ENCODE measurements around the gene WDR45. TPM values are rescaled to one million over a fixed set of nuclear protein-coding genes. Genes with fewer than 3 reads are reported as not detected.
A peak's percentile ranks its signal among the peaks of the same experiment; 100 is the strongest.

The WDR45 gene
- total and polyA plus RNA-seq, 10 of the 15 experiments (the other 5 are each of a cell fraction or from before 2014, with no cell fraction given) = 5.9 to 30.9 (median 20.6) TPM

GRCh38 chrX:49079489-49080428 is at the start of gene WDR45 (continued):
- TF ChIP-seq ZBTB40 (IDR thresholded peaks at IDR 0.05; ENCODE audit: borderline replicate concordance) (peak; percentile 86), IKZF1 (conservative IDR thresholded peaks at IDR 0.05) (peak; percentile 40), CREM (IDR thresholded peaks at IDR 0.05; ENCODE audit: low read depth) (peak; percentile 44; the same call in 1 of the 2 replicates), EED (IDR thresholded peaks at IDR 0.05; ENCODE audit: low read depth) (peak; percentile 9; the same call in 1 of the 2 replicates), GATAD2B (conservative IDR thresholded peaks at IDR 0.05; ENCODE audit: low read depth) (0 out of 2 replicates have a peak, but pooled peaks have one; percentile 28), POU2F2 (IDR thresholded peaks at IDR 0.05; ENCODE audit: borderline replicate concordance, low read depth, low read length) (no peak; the same call in 2 of the 3 replicates), MLLT1 (IDR thresholded peaks at IDR 0.05) (no peak; the same call in 1 of the 2 replicates), CHD2 (IDR thresholded peaks at IDR 0.05; ENCODE audit: borderline replicate concordance, low read depth, low read length) (peak; percentile 46; the same call in 1 of the 2 replicates), MXI1 (IDR thresholded peaks at IDR 0.05; ENCODE audit: low read depth, low read length) (0 out of 2 replicates have a peak, but pooled peaks have one; percentile 47), DPF2 (IDR thresholded peaks at IDR 0.05) (0 out of 2 replicates have a peak, but pooled peaks have one; percentile 25), SKIL (IDR thresholded peaks at IDR 0.05; ENCODE audit: low read depth, poor library complexity, severe bottlenecking) (no peak), RB1 (IDR thresholded peaks at IDR 0.05; ENCODE audit: borderline replicate concordance) (0 out of 2 replicates have a peak, but pooled peaks have one; percentile 28), BRCA1 (IDR thresholded peaks at IDR 0.05; ENCODE audit: low read depth, low read length) (no peak), POLR2A (IDR thresholded peaks at IDR 0.05; ENCODE audit: low read depth, low read length) (peak; percentile 83)
- TF ChIP-seq, protein P1, sequence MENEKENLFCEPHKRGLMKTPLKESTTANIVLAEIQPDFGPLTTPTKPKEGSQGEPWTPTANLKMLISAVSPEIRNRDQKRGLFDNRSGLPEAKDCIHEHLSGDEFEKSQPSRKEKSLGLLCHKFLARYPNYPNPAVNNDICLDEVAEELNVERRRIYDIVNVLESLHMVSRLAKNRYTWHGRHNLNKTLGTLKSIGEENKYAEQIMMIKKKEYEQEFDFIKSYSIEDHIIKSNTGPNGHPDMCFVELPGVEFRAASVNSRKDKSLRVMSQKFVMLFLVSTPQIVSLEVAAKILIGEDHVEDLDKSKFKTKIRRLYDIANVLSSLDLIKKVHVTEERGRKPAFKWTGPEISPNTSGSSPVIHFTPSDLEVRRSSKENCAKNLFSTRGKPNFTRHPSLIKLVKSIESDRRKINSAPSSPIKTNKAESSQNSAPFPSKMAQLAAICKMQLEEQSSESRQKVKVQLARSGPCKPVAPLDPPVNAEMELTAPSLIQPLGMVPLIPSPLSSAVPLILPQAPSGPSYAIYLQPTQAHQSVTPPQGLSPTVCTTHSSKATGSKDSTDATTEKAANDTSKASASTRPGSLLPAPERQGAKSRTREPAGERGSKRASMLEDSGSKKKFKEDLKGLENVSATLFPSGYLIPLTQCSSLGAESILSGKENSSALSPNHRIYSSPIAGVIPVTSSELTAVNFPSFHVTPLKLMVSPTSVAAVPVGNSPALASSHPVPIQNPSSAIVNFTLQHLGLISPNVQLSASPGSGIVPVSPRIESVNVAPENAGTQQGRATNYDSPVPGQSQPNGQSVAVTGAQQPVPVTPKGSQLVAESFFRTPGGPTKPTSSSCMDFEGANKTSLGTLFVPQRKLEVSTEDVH (IDR thresholded peaks at IDR 0.05; ENCODE audit: low read depth, partially characterized antibody) = peak; percentile 41
- TF ChIP-seq, protein P2, sequence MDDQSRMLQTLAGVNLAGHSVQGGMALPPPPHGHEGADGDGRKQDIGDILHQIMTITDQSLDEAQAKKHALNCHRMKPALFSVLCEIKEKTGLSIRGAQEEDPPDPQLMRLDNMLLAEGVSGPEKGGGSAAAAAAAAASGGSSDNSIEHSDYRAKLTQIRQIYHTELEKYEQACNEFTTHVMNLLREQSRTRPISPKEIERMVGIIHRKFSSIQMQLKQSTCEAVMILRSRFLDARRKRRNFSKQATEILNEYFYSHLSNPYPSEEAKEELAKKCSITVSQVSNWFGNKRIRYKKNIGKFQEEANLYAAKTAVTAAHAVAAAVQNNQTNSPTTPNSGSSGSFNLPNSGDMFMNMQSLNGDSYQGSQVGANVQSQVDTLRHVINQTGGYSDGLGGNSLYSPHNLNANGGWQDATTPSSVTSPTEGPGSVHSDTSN (IDR thresholded peaks at IDR 0.05; ENCODE audit: insufficient replicate concordance, low read depth, low read length) = peak; percentile 57

Measured in GM12878 (cell line).